HG03521 (cell line): Measurements from ENCODE around the gene TEPSIN.

ENCODE experiments used
- ATAC-seq: cut with Tn5 transposase; IDR thresholded peaks from one replicate; pipeline ENCODE4 v1.9.1; 2021; ENCODE audit warnings: mild to moderate bottlenecking, moderate library complexity; ENCODE audit not compliant: unreplicated experiment

TEPSIN gene, protein sequence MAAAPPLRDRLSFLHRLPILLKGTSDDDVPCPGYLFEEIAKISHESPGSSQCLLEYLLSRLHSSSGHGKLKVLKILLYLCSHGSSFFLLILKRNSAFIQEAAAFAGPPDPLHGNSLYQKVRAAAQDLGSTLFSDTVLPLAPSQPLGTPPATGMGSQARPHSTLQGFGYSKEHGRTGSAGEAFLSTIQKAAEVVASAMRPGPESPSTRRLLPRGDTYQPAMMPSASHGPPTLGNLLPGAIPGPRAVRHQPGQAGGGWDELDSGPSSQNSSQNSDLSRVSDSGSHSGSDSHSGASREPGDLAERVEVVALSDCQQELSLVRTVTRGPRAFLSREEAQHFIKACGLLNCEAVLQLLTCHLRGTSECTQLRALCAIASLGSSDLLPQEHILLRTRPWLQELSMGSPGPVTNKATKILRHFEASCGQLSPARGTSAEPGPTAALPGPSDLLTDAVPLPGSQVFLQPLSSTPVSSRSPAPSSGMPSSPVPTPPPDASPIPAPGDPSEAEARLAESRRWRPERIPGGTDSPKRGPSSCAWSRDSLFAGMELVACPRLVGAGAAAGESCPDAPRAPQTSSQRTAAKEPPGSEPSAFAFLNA

DNA sequence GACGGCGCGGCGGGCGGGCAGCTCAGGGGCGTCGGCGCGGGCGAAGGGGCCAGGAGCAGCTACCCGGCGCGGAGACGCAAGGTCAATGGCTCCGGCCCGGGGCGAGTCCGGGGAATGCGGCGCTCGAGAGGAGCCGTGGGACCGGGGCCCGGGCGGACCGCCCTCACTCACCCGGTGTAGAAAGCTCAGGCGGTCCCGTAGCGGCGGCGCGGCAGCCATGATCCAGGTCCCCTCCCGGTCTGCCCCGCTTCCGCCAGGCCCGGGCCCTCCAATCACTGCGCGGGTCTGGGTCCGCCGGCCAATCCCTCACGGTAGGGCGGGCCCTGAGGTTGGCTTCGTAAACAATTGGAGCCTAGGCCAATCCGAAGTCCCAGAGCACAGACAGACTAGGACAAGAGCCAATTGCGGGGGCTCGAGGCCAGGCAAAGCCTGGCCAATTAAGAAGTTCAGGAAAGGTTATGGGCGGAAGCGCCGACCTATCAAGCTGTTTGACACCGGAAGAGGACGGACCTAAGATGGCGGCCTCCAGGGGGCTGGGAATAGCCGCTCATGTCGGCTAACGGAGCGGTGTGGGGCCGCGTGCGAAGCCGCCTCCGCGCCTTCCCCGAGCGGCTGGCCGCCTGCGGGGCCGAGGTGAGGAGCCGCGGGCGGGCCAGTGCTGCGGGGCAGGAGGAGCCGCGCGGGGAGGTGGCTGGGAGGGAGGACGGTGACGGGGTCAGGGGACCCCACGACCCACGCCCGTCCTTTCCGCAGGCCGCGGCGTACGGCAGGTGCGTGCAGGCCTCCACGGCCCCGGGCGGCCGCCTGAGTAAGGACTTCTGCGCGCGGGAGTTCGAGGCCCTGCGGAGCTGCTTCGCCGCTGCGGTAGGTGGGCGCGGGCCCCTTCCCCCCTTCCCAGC lies at the start of gene TEPSIN, which contains the start of gene NDUFAF8:
Gene TEPSIN, minus strand, starts transcription at position 241 of the 899 bp plus-strand sequence. Its CDS starts 22 bp downstream, at position 219.
Gene NDUFAF8, plus strand, starts transcription at position 504 of the 899 bp plus-strand sequence. Its CDS starts 46 bp downstream, at position 550.
- peak; percentile 89 for ATAC-seq

GRCh38 chr17:81287741-81288430 lies 49.0 kb upstream of the TEPSIN start:
- ATAC-seq = no peak

GRCh38 chr17:81287152-81287551 lies 48.3 kb upstream of the TEPSIN start:
- ATAC-seq = no peak

- ATAC-seq = no peak
These were observed 47.8 kb upstream of the TEPSIN start for GRCh38 chr17:81286491-81287145.

DNA sequence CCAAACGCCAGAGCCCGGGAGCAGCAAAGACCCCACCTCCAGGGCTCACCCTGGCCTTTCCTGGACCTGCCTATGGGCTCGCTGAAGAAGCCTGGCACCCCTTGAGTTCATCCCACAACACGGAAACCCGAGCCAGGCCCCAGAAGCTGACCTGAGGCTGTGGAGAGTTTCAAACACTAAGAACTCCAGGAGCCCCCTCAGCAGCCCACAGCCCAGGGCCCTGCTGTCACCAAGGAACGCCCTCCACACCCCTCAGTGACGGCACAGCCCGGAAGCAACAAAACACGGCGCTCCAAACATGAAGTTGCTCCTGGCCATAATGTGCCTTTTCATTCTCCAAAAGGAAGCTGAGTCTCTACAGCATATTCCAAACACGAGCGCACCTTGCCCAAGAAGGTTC lies 47.0 kb upstream of the TEPSIN start:
- no peak for ATAC-seq

DNA sequence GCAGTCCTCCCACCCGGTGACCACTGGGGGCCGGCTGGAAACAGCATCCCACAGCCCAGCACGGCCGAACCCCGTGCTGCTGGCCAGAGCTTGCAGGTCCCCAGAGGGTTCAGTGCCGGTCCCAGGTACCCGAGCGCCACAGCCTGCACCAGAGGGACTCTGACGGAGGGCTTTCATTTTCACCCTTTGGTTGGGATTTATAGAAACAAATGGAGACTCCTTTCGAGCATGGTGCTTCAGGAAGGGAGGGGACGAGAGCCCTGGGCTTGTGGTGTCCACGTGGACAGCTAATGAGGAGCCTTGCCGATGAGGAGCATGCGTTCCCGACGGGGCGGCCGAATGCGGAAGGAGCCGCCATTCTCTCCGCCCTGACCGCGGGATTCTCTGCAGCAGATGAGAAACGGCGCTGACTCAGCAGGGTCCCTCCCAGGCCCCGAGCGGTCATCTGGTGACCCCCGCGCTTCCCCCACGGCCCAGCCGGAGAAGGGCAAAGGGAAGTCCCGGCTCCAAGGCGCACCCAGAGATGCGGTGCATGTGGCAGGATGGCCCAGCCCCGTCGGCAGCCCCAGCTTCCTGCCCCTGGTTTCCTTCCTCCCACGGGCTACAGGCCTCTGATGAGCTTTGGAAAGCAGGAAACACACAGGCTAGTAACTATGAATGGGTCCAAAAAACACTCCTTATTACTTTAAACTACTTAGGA lies 46.5 kb upstream of the TEPSIN start:
- ATAC-seq = no peak

GRCh38 chr17:81282876-81283275 lies 44.0 kb upstream of the TEPSIN start:
- ATAC-seq = no peak

GRCh38 chr17:81282141-81282540 lies 43.3 kb upstream of the TEPSIN start:
- no peak for ATAC-seq

DNA sequence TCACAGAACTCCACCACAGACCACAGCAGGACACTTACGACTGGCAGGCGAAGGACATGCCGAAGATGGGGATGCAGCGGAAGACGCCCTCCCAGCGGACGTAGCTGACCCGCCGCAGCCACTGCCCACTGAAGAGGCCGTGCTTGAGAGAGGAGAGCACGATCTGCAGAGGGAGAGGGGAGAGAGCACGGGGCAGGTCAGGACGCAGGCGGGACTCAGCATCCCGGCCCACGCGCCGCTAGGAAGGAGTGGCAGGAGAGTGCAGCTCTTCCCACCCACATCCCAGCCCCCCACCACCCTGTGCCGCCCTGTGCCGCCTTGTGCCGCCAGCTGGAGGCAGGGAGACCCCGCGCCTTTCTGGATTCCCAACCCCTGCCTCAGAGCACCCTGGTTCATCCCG lies 41.7 kb upstream of the TEPSIN start:
- ATAC-seq = no peak

DNA sequence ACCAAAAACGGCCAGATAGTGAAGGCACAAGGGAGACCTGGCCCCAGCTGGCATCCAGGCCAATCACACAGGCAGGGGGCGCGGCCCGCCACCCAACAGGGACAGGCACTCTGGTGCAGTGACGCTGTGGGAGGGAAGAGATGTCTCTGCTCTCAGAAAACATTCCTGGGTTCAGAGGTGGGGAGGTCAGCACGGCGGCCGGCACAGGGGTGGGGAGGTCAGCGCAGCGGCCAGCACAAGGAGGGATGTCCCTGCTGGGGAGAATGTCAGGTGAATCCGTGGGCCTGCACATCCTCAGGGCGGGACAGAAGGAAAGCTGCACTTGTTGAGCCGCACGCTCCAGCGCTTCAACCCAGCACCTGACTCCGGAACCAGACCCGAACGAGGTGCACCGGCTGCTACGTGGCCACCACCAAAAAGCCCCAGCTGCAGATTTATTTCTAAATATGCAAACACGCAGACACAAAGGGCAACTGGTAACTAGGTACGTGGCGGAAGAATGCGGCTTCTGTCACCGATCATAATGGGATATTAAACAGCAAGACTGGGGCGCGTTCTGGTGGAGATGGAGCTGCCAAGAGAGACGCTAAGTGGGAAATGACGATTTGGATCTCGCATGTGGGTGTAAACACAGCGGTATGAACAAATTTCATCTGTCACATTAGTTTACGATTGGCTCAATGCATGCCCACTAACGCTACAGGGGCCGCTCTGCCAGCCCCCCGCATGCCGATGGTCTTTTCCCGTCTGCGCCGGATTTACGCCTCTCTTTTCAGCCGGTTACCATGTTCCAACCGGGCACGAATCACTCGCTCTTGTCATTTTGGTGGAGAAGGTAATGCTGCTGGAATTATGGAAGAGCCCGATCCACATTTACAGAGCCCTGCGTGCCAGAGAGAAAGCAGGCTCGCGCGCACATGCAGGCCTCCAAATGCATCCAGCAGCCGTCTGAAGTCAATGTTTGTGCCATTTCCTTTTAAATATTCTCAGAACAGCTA lies 40.7 kb upstream of the TEPSIN start:
- no peak for ATAC-seq

DNA sequence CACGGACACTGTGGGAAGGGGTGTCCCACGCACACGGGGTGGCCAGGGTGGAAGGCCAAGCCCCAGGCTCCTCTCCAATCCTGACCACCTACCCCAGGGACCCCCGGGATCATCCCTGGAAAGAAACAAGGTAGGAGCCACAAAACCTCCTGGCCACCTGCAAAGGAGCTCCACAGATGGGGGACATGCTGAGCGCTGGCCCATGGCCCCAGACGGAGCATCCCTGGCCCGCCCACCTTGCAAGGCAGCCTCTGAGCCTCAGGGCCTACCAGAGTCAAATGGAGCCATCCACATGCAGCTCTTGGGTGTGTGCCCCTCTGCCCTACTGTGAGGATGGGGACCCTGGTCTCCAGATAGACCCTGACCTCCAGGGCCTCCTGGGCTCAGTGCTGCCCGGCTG lies 40.0 kb upstream of the TEPSIN start:
- no peak for ATAC-seq

DNA sequence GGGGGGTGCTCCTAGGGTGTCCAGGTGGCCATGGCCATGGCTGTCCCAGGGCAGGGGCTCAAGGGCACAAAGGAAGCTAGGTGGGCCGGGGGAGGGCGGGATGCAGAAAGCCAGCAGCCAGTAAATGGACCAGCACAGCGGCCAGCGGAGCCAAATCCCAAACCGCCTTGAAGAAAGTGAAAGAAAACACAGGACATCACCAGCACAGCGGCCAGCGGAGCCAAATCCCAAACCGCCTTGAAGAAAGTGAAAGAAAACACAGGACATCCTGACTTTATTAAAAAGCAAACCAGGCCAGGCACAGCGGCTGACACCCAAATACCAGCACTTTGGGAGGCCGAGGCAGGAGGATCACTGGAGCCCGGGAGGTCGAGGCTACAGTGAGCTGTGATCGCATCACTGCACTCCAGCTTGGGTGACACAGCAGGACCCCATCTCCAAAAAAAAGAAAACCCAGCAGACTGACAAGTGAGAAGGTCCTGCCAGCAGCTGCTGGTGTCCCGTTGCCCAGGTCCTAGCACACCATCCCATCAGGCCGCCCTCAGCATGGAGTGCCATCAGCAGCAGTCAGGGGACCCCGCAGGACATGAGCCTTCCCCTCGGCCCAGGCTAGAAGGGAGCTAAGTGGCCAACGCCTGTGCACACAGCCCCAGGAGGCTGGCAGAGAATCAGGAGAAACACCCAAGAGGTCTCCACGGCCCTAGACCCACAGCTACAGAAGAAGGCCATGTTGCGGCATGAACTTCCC lies 39.3 kb upstream of the TEPSIN start:
- no peak for ATAC-seq

- no peak for ATAC-seq
These were observed 38.6 kb upstream of the TEPSIN start for GRCh38 chr17:81277421-81277820.

DNA sequence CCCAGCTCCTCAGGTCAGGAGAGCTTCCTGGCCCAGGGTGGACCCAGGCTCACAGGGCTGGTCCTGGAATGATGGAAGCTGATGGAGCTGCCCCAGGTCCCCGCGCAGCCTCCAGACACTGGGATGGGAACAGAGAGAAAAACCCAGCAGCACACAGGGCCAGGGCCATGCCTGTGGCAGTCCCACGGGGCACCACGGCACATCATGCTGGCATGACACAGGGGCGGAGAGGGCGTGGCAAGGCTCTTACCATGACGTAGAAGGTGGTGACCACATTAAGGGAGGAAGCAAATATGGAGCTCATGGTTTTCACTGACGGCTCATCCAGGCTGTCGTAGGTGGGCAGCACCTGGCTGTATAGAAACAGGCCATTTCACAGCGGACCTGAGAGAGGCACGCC lies 37.9 kb upstream of the TEPSIN start:
- no peak for ATAC-seq

- ATAC-seq = no peak
These were observed 35.6 kb upstream of the TEPSIN start for GRCh38 chr17:81274471-81274855.

GRCh38 chr17:81273698-81274470 lies 35.0 kb upstream of the TEPSIN start:
- ATAC-seq = no peak

GRCh38 chr17:81272616-81273015 lies 33.8 kb upstream of the TEPSIN start:
- ATAC-seq = no peak
